Measurements from ENCODE around the gene TMEM63A.

The TMEM63A gene

GRCh38 chr1:225811622-225812487 lies 70.3 kb downstream of the TMEM63A start:
- TF ChIP-seq GATA2 (IDR thresholded peaks at IDR 0.05; ENCODE audit: low read depth, low read length): no peak
- no peak for TF ChIP-seq GATA3 (IDR thresholded peaks at IDR 0.05; ENCODE audit: low read depth, low read length)

GRCh38 chr1:225809842-225810578 lies 72.2 kb downstream of the TMEM63A start, which contains the start of gene EPHX1:
TSS of gene EPHX1 (plus strand) at chr1:225810124. CDS start at chr1:225828730, 18,606 bp downstream.
- TF ChIP-seq GATA2 (IDR thresholded peaks at IDR 0.05; ENCODE audit: low read depth, low read length): no peak
- no peak for TF ChIP-seq GATA3 (IDR thresholded peaks at IDR 0.05; ENCODE audit: low read depth, low read length)

- no peak for TF ChIP-seq GATA3 (IDR thresholded peaks at IDR 0.05; ENCODE audit: low read depth, low read length)
- no peak for TF ChIP-seq GATA2 (IDR thresholded peaks at IDR 0.05; ENCODE audit: low read depth, low read length)
These were observed 74.0 kb downstream of the TMEM63A start for GRCh38 chr1:225808136-225808535.

- TF ChIP-seq GATA3 (IDR thresholded peaks at IDR 0.05; ENCODE audit: low read depth, low read length): no peak
- TF ChIP-seq GATA2 (IDR thresholded peaks at IDR 0.05; ENCODE audit: low read depth, low read length): no peak
These were observed 75.9 kb downstream of the TMEM63A start for GRCh38 chr1:225806249-225806648.
